SIG-M5 treated with dmso at 0.1 percent for 504 hours (cell line): ENCODE data around the gene AMDHD2.

Experiments
- DNase-seq: peaks from one replicate; lab custom pipeline; 2025; ENCODE audit not compliant: unreplicated experiment; lab: John Stamatoyannopoulos, UW

The AMDHD2 gene

GRCh38 chr16:2515180-2515851 lies 4.9 kb upstream of the AMDHD2 start:
- DNase-seq: peak; percentile 63

- DNase-seq: peak; percentile 89
Observed at GRCh38 chr16:2516391-2517240, 3.6 kb upstream of the AMDHD2 start.

DNA sequence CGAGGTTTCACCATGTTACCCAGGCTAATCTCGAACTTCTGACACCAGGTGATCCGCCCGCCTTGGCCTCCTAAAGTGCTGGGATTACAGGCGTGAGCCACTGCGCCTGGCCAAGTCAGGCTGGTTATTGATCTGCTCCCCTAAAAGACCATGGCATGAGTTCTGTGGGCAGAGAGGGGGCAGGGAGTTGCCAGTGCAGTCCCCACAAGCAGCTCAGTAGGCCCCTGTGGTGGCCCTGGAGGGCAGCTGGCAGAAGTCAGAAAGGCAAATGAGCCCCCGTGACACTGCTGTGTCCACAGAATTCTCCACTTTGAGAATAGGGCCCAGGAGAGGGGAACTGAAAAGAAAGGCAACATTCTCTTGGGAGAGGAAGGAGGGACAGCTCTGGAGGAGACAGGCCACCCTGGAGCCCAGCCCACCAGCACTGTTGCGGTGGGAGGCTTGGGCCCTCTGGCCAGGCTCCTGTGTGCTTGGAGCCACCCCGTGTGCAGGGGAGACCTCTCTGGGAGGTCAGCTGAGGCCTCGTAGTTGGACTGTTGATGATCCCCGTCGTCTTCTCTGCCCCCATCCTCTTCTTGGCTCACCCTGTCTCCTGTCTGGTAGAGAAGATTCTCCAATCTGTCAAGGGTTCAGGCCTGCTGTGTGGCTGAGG lies 2.1 kb upstream of the AMDHD2 start:
- DNase-seq: no peak

GRCh38 chr16:2518823-2519710 lies 1.1 kb upstream of the AMDHD2 start:
- DNase-seq: no peak

GRCh38 chr16:2519711-2520080 lies 475 bp upstream of the AMDHD2 start:
- no peak for DNase-seq

GRCh38 chr16:2520784-2521531 lies 787 bp downstream of the AMDHD2 start:
- peak; percentile 52 for DNase-seq

DNA sequence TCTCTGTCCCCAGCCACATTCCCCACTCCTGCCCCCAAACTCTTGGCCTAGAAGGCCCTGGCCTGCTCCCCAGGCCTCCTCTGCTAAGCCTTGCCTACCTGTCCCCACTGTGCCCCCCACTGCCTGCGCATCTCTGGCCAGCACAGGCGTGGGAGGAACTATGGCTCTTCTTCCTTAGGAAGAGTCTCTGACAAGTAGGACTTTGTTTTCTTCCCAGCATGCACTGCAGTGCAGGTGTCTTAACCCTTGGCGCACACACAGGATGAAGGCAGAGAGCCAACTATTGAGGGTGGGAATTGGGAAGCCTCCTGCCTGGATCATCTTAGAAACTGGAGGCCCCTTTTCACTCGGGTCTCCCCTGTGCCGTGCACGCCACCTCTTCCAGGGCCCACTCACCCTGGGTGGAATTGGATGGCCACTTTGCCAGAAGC lies 3.6 kb downstream of the AMDHD2 start:
- DNase-seq: no peak

- DNase-seq: no peak
Observed at GRCh38 chr16:2524339-2524938, 4.3 kb downstream of the AMDHD2 start.

DNA sequence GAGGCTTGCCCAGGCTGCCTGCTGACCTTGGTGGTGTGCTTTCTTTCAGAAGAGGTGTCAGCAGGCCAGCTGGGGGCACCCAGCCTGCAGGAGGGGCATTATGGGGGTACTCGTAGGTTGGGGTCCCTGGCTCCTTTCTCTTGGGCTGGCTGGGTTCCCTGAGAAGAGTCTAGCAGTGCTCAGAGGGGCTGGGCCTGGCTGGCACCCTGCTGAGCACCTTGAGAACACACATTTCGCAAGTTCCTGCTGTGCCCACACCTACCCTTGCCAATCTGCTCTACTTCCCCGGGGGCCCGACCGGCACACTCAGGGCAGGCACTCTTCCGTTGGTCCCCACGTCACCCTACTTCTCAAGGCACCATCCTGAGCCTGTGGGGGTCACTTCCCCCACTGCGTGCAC lies 6.0 kb downstream of the AMDHD2 start:
- DNase-seq: no peak

DNA sequence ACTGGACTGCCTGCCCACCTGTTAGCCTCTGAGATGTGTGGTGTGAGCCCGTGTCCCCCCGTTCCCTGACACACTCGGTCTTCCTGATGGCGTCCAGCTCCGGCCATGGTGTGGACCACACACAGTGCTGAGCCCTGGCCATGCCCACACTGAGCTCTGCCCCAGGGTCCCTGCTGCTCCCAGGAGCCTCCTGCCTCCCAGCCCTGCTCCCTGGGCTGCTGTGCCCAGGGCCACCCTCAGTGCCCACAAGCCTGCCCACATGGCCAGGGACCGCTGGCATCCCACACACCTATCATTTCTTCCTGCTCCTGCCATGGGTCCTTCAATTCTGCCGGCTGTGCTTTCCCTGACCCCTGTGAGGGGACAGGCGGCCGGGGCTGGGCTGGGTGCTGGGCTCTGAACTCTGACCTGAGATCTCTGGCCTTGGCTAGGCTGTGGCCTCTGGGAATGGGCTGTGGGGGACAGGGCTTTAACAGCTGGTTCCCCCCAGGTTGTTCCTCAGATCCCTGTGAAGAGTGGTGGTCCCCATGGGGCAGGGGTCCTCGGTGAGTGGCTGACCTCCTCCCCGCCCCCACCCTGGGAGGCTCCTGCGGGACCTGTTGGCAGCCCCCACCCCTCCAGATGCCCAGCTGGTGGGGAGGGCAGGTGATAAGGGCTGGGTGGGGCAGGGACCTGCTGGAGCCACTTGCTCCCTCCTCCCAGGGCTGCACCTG lies 7.1 kb downstream of the AMDHD2 start:
- DNase-seq: no peak

DNA sequence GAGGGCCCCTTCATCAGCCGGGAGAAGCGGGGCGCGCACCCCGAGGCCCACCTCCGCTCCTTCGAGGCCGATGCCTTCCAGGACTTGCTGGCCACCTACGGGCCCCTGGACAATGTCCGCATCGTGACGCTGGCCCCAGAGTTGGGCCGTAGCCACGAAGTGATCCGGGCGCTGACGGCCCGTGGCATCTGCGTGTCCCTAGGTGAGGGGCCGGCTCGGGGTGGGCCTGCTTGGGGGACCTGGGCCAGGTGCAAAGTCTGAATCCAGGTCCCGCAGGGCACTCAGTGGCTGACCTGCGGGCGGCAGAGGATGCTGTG lies 7.6 kb downstream of the AMDHD2 start:
- DNase-seq: no peak

DNA sequence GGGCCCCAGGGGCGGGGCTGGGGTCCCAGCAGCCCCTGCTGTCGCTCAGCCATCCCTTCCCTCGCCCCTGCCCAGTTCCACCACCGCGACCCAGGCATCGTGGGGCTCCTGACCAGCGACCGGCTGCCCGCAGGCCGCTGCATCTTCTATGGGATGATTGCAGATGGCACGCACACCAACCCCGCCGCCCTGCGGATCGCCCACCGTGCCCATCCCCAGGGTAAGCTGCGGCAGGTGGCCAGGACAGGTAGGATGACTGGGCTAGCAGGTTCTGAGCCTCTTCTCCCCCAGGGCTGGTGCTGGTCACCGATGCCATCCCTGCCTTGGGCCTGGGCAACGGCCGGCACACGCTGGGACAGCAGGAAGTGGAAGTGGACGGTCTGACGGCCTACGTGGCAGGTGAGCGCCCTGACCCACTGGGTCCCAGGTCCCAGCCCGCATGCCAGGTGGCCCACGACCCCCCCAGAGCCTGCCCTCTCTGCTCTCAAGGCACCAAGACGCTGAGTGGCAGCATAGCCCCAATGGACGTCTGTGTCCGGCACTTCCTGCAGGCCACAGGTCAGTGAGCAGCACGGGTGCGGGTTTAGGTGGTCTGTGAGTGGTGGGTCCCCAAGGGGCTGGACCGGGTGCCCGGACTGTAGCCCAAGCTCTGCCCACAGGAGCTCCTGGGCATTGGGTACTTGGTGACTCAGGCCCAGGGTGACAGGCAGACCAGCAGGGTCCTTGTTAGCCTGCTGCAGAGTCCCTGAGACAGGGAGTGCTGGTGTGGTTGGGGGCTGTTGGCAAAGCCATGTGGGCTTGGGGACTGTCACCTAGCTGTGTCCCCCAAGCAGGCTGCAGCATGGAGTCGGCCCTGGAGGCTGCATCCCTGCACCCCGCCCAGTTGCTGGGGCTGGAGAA lies 8.2 kb downstream of the AMDHD2 start:
- no peak for DNase-seq

GRCh38 chr16:2529061-2529931 lies 9.1 kb downstream of the AMDHD2 start:
- DNase-seq: no peak

DNA sequence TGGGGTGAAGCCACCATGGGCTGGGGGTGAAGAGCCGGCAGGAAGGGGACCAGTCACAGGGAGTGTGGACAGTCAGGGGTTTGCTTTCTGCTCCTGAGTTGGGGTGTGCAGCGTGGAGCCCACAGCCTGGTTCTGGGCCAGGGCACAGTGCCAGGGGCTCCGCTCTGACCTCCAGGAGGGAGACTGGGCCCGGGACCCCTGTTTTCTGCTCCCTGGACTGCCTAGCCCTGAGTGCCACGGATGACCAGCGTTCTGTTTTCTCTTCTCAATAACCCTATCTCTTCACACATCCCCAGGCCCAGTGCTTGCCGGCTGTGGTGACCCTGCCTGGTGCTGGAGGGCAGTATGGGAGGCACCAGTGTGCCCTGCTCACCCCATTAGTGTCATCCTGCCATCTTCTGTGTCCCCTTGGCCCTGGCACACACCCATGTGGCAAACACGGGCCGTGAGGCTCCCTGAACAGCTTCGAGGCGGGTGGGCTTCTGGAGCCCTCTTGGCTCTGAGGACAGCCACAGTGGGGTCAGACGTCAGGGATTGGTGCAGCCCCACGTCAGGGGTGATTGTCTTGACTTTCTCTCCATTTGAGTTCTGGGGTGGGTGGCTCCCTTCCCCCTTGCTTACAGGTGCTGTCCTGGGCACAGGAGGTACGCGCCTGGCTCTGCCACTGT lies 9.9 kb downstream of the AMDHD2 start:
- no peak for DNase-seq

- no peak for DNase-seq
Observed at GRCh38 chr16:2530629-2531318, 10.6 kb downstream of the AMDHD2 start.

DNA sequence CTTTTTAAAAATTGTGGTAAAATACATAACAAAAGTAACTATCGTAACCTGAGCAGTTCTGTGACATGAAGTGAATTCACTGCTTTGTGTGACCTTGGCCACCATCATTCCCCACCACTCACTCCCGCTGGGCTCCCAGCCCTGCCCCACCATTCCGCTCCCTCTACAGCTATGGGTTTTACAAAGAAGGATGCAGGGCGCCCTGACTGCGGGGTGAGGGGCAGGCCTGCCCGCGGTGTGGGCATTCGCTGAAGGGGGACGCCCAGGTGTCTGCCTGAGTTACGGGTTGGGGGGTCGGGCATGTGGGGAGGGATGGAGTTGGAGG lies 11.2 kb downstream of the AMDHD2 start, which contains the start of gene CEMP1:
Gene CEMP1, minus strand, starts transcription at position 38 of the 325 bp plus-strand sequence. CDS start 335 bp downstream, outside the sequence.
- no peak for DNase-seq
